HG02840 (cell line): ENCODE data around the gene HINFP.
"Not testable (repeated sequence)": the region's sequence is repeated elsewhere in the genome, so short reads cannot be mapped to it uniquely, and the experiment has no call there.

Source experiments
- ATAC-seq: cut with Tn5 transposase; IDR thresholded peaks from one replicate; pipeline ENCODE4 v1.9.1; 2021; ENCODE audit warnings: mild to moderate bottlenecking, moderate library complexity, moderate number of reproducible peaks; ENCODE audit not compliant: unreplicated experiment, low FRiP score

Gene HINFP

GRCh38 chr11:119153049-119153818 lies 31.9 kb downstream of the HINFP start:
- no peak for ATAC-seq

GRCh38 chr11:119154178-119154577 lies 32.8 kb downstream of the HINFP start:
- ATAC-seq: no peak

- no peak for ATAC-seq
Measured at GRCh38 chr11:119155733-119156492, 34.5 kb downstream of the HINFP start.

GRCh38 chr11:119156496-119156895 lies 35.1 kb downstream of the HINFP start:
- no peak for ATAC-seq

- ATAC-seq: no peak
Measured at GRCh38 chr11:119157063-119157462, 35.7 kb downstream of the HINFP start.

GRCh38 chr11:119158467-119158866 lies 37.1 kb downstream of the HINFP start:
- ATAC-seq: no peak

- no peak for ATAC-seq
Measured at GRCh38 chr11:119160151-119160550, 38.8 kb downstream of the HINFP start.

- no peak for ATAC-seq
Measured at GRCh38 chr11:119161871-119162270, 40.5 kb downstream of the HINFP start.

GRCh38 chr11:119166368-119167076 lies 45.1 kb downstream of the HINFP start:
- ATAC-seq: no peak

GRCh38 chr11:119167077-119167458 lies 45.7 kb downstream of the HINFP start:
- ATAC-seq: not testable (repeated sequence)

- ATAC-seq: no peak
Measured at GRCh38 chr11:119167933-119168332, 46.6 kb downstream of the HINFP start.

- ATAC-seq: peak; percentile 76
Measured at GRCh38 chr11:119168471-119169281, 47.3 kb downstream of the HINFP start, which contains the start of gene NLRX1. Gene NLRX1, plus strand, starts transcription at chr11:119168725. Its CDS starts 2,679 bp downstream, at chr11:119171404.

GRCh38 chr11:119169282-119169719 lies 47.9 kb downstream of the HINFP start:
- no peak for ATAC-seq

- no peak for ATAC-seq
Measured at GRCh38 chr11:119172513-119172912, 51.1 kb downstream of the HINFP start.

- no peak for ATAC-seq
Measured at GRCh38 chr11:119173453-119173852, 52.1 kb downstream of the HINFP start.

- no peak for ATAC-seq
Measured at GRCh38 chr11:119175493-119176077, 54.2 kb downstream of the HINFP start.

- no peak for ATAC-seq
Measured at GRCh38 chr11:119178166-119178680, 56.8 kb downstream of the HINFP start.

- no peak for ATAC-seq
Measured at GRCh38 chr11:119179342-119179741, 58.0 kb downstream of the HINFP start.

GRCh38 chr11:119179983-119180382 lies 58.6 kb downstream of the HINFP start:
- ATAC-seq: no peak
